HG03097 (cell line): Measurements from ENCODE around the gene VPS13C.

Experiments used
- ATAC-seq: cut with Tn5 transposase; IDR thresholded peaks from one replicate; pipeline ENCODE4 v1.9.1; 2021; ENCODE audit not compliant: unreplicated experiment, low FRiP score

The VPS13C gene, protein sequence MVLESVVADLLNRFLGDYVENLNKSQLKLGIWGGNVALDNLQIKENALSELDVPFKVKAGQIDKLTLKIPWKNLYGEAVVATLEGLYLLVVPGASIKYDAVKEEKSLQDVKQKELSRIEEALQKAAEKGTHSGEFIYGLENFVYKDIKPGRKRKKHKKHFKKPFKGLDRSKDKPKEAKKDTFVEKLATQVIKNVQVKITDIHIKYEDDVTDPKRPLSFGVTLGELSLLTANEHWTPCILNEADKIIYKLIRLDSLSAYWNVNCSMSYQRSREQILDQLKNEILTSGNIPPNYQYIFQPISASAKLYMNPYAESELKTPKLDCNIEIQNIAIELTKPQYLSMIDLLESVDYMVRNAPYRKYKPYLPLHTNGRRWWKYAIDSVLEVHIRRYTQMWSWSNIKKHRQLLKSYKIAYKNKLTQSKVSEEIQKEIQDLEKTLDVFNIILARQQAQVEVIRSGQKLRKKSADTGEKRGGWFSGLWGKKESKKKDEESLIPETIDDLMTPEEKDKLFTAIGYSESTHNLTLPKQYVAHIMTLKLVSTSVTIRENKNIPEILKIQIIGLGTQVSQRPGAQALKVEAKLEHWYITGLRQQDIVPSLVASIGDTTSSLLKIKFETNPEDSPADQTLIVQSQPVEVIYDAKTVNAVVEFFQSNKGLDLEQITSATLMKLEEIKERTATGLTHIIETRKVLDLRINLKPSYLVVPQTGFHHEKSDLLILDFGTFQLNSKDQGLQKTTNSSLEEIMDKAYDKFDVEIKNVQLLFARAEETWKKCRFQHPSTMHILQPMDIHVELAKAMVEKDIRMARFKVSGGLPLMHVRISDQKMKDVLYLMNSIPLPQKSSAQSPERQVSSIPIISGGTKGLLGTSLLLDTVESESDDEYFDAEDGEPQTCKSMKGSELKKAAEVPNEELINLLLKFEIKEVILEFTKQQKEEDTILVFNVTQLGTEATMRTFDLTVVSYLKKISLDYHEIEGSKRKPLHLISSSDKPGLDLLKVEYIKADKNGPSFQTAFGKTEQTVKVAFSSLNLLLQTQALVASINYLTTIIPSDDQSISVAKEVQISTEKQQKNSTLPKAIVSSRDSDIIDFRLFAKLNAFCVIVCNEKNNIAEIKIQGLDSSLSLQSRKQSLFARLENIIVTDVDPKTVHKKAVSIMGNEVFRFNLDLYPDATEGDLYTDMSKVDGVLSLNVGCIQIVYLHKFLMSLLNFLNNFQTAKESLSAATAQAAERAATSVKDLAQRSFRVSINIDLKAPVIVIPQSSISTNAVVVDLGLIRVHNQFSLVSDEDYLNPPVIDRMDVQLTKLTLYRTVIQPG (N-terminal part only)

GRCh38 chr15:62060113-62060895, at the start of gene VPS13C:
Gene VPS13C (minus strand): TSS chr15:62060447. CDS start chr15:62060374, 73 bp downstream.
- peak; percentile 80 for ATAC-seq

DNA sequence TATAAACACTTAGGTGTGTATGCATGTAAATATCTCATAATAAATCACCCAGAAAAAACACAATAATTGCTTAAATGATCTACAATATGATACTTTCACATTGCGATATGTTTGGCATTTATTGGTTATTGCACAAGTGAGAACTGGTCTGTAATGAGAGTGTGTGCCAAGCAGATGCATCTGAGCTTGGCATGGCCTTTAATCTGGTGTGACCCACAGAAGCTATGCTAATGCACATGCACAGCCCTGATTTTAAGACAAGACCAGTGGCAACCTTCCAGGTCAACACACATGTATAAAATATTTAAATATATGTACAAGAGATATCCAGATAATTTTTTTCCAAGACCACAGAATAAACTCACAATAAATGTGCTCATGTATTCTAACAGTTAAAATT, 49.2 kb upstream of the VPS13C start:
- no peak for ATAC-seq

GRCh38 chr15:62108411-62108810, 48.2 kb upstream of the VPS13C start:
- no peak for ATAC-seq

DNA sequence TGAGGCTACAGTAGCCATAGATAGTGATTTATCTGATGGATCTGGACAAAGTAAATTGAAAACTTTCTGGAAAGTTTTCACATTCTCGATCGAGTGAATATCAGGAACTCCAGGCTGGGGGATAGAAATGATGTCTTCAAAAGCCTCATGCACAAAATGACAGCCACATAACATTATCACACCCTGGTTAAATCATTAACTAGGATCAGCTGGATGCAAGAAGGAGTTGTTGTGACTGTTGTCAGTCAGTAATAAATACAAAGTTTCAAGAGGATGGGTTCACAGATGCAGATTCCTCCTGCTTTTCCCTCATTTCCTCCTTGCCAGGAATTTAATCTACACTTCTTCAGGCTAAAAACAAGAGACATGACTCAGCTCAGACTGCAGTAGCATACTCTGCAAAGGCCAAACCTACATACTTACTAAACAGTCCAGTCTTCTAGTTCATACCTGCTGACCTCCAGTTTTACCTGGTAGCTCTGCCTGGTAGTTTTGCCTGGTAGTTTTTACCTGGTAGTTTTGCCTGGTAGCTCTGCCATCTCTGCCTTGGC, 47.4 kb upstream of the VPS13C start:
- ATAC-seq = no peak

DNA sequence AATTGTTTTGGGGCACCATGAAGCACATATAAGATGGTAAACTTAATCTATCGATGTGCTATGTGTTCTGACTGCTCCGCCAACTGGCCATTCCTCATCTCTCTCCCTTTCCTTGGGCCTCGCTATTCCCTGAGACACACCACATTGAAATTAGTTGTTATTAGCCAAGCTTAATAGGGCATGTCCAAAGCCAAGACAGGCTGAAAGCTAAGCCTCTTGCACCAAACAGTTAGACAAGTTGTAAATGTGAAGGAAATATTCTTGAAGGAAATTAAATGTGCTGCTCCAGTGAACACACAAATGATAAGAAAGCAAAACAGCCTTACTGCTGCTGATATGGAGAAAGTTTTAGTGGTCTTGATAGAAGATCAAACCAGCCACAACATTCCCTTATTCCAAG, 45.8 kb upstream of the VPS13C start:
- no peak for ATAC-seq

GRCh38 chr15:62105266-62105665, 45.0 kb upstream of the VPS13C start:
- ATAC-seq = no peak

DNA sequence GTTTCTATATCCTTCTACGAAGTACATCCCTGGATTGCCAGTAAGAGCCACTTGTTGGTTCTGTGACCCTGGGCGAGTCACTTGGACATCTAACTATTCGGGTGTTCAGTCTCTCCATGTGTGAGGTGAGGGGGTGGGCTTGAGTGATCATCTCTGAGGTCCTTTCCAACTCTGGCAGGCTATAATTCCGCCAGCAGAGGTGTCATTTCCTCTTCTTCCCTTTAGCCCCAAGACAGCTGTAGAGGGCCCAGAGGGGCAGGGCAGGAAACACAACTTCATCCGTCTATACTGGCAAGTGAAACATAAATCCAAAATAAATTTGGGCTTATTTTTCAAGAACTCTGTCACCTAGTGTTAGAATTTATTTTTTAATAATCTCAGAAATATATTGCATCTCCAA, 44.6 kb upstream of the VPS13C start:
- no peak for ATAC-seq

DNA sequence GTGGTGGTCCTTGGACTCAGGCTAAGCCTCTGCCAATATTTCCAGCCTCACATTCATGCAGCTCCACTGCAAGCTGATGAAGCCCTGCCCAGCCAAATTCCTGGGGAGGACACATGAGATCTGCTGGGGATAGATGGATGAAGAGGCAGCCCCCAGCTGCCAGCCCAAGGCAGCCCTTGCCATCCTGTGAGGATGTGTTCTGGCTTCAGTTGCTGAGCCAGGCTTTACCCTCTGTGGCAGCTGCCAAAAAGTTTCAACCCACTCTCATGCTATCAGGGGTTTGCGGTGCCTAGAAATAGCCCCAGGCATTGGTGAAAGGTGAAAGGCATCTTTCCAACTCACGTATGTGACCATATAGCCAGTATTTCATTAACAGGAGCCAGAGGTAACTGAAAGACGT, 44.2 kb upstream of the VPS13C start:
- ATAC-seq = no peak

GRCh38 chr15:62103431-62103830, 43.2 kb upstream of the VPS13C start:
- no peak for ATAC-seq

- ATAC-seq = no peak
These were observed 38.9 kb upstream of the VPS13C start for GRCh38 chr15:62099094-62099601.

- ATAC-seq = no peak
These were observed 34.1 kb upstream of the VPS13C start for GRCh38 chr15:62094388-62094787.

DNA sequence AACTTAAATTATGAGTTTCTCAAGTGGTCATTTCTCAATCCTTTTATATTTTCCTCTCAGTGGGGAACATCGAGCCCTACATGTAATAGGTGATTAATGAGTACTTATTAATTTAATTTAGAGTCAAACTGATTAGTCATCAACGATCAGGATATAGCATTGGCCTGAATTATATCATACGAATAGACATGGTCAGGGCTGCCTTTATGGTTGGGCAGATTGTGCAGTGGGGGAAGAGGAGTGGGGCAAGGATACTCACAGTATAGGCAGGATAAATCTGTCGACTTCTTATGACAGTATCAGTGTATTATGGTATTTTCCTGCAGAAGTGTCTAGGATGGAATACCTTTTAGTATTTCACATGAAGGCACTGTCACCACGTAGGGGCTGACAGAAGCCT, 33.6 kb upstream of the VPS13C start:
- ATAC-seq = no peak

GRCh38 chr15:62090988-62091387, 30.7 kb upstream of the VPS13C start:
- no peak for ATAC-seq

GRCh38 chr15:62089616-62090015, 29.4 kb upstream of the VPS13C start:
- no peak for ATAC-seq

DNA sequence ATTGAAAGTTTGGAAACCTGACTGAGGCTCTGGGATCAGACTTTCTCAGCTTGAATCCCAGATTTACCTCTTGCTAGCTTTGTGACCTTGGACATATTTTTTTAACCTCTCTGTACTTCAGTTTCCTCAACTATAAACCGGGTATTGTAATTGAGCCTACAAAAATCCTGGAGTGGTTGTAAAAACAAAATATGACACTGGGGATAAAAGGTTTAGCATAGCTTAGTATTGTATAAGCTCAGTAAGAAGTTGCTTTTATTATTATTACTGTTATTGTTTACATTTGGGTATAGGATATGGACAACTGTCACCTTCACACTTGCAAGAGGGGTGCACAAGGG, 28.1 kb upstream of the VPS13C start:
- ATAC-seq = no peak

- no peak for ATAC-seq
These were observed 27.6 kb upstream of the VPS13C start for GRCh38 chr15:62087671-62088352.

- ATAC-seq = no peak
These were observed 25.5 kb upstream of the VPS13C start for GRCh38 chr15:62085740-62086139.

DNA sequence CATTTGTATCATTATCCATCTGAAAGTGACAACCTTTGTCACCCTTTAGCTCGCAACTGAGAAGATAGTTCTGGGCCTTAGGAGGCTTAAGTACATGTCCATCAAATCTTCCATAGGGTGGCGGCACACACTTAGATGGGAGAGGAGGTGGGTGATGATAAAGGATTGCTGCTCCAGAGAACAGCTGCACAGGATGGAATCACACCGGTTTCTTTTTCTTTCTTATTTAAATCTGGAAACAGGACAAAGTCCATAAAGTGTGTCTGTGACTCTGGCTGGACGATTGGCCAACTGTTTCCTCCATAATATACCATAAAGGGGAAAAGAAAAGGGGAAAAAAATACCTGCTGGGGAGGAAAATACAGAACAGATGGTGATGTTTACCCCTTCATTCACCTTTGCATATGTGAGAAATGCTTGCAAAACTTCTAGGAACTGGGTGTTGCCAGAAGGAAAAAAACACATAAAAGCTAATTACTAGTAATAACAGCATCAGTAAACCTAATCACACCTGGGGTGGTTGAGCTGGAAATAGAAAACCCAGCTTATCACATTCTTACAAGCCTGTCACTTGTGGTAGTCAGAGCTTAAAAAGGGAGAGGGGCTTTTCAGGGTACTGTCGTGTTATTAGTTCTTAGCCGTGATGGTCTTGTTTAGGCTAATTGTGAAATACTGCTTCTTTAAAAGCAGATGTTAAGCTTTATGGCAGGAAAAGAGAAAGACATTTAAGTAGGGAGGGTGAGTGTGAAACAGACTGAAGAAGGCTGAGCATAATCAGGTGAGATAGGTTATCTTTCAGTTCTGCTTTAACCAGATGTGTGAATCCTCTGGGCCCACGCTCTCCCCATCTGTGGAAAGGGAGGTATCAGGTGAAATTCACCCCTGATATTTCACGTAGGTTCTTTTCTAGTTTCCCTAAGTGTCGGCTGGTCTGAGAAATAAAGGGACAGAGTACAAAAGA, 23.2 kb upstream of the VPS13C start:
- ATAC-seq = no peak
